Heart left ventricle (tissue), 13 donors: ENCODE measurements around the gene PRKAG2.

Source experiments
- CTCF ChIP-seq, 12 donors: fragments of 200-600 bp; sonication (generic) in 4 of 12; IDR thresholded peaks; one replicate each; pipeline versions ENCODE4 v1.5.0 to v1.8.0; 2018 to 2022; ENCODE audit warnings: antibody characterized with exemption in 12 of 12, mild to moderate bottlenecking in 5 of 12
- POLR2A ChIP-seq, 2 donors: fragments of 450-650 bp; IDR thresholded peaks; one replicate each; pipeline ENCODE4 v1.6.1; 2017; ENCODE audit warnings: antibody characterized with exemption in 2 of 2, mild to moderate bottlenecking in 2 of 2, moderate library complexity in 2 of 2
- donor health status: ischemic (EF 13 %, LVEDD 7.1; RV severe dilation, severe dysfunction).
- donor health status: DM: no; HTN: yes; CAD: no.
- donor health status: DM: no; HTN: no; CAD: no.
- donor health status: ischemic (EF 25% LVEDD 6.9; RV normal size, moderate dysfunction).
- donor health status: ischemic (EF 25% LVEDD 5.7; RV mildly dilated, moderate dysfunction).
- donor health status: ischemic (EF 35%, LVEDD 5.7; RV mildly dilated, moderate dysfunction).
- donor health status: nonischemic (EF 11% LVEDD 7.7; RV severe dilation, severe dysfunction).
- donor health status: DM: yes; HTN: yes; CAD: no.
- donor health status: PGD.
- donor health status: ischemic (EF 29% LVEDD 5.4; RV normal size, mild dysfunction).
- donor health status: nonischemic (EF 23%, LVEDD 6.1; RV moderate dilation, normal function).

GRCh38 chr7:151897161-151897731 is 20.3 kb upstream of the PRKAG2 start:
- TF ChIP-seq CTCF (IDR thresholded peaks at IDR 0.05) = peak in 1 of 12 donors; percentile 13
- TF ChIP-seq POLR2A (IDR thresholded peaks at IDR 0.05) = no peak
